ENCODE data around the gene SLC66A3.
A peak's percentile ranks its signal among the peaks of the same experiment; 100 is the strongest.

Gene SLC66A3

DNA sequence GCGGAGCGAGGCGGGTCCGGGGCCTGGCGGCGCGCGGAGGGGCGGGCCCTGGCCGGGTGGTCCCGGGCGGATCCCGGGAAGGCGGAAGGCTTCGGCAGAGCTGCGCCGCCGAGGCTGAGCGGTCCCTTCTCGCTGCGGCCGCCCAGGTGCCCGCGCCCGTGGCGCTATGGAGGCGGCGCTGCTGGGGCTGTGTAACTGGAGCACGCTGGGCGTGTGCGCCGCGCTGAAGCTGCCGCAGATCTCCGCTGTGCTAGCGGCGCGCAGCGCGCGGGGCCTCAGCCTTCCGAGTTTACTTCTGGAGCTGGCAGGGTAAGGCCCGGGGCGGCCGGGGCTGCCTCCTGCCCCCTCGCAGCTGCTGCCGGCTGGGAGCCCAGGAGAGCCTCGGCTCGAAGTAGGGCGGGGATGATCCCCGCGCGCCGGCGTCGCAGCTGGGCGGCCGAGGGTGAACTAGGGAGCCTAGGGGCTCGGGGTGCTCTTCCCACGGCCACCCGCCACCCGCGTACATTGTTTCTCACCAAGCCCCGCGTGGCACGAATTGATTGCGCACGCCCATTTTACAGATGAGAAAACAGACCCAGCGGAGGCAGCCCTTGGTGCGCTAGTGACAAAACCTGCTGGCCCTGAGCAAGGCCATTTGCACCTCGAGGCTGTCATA lies at the start of gene SLC66A3:
TSS of gene SLC66A3 (plus strand) at position 87 of the 655 bp plus-strand sequence. CDS start at position 167, 80 bp downstream.
- TF ChIP-seq, protein P1, sequence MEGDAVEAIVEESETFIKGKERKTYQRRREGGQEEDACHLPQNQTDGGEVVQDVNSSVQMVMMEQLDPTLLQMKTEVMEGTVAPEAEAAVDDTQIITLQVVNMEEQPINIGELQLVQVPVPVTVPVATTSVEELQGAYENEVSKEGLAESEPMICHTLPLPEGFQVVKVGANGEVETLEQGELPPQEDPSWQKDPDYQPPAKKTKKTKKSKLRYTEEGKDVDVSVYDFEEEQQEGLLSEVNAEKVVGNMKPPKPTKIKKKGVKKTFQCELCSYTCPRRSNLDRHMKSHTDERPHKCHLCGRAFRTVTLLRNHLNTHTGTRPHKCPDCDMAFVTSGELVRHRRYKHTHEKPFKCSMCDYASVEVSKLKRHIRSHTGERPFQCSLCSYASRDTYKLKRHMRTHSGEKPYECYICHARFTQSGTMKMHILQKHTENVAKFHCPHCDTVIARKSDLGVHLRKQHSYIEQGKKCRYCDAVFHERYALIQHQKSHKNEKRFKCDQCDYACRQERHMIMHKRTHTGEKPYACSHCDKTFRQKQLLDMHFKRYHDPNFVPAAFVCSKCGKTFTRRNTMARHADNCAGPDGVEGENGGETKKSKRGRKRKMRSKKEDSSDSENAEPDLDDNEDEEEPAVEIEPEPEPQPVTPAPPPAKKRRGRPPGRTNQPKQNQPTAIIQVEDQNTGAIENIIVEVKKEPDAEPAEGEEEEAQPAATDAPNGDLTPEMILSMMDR (conservative IDR thresholded peaks at IDR 0.05; ENCODE audit: low read depth, low read length): no peak
- H3K4me3 ChIP-seq (ENCODE audit: low read depth, low read length): peak within 1 kb of the TSS; percentile 70
- DNase-seq (ENCODE audit: low read depth): peak; percentile 91

DNA sequence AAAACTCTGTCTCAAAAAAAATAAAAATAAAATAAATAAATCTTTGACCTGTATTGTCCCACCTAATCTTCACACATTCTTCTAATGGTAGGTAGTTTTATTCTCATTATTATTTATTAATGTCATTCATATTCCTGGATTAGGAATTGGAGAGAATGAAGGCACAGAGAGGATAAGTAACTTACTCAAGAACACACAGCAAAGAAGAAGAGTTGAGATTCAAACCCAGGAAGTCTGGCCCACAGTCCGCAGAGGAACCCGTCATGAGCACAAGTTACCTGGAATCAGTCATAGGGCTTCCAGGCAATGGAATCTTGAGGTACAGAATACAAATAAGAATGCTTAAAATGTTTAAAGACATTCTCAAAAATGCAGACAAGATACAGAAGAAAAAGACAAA lies 46.3 kb upstream of the SLC66A3 start:
- DNase-seq (ENCODE audit: low read depth): no peak
- no peak overlapping the region for H3K4me3 ChIP-seq (ENCODE audit: low read depth, low read length)
- TF ChIP-seq, protein P1 (conservative IDR thresholded peaks at IDR 0.05; ENCODE audit: low read depth, low read length): no peak

DNA sequence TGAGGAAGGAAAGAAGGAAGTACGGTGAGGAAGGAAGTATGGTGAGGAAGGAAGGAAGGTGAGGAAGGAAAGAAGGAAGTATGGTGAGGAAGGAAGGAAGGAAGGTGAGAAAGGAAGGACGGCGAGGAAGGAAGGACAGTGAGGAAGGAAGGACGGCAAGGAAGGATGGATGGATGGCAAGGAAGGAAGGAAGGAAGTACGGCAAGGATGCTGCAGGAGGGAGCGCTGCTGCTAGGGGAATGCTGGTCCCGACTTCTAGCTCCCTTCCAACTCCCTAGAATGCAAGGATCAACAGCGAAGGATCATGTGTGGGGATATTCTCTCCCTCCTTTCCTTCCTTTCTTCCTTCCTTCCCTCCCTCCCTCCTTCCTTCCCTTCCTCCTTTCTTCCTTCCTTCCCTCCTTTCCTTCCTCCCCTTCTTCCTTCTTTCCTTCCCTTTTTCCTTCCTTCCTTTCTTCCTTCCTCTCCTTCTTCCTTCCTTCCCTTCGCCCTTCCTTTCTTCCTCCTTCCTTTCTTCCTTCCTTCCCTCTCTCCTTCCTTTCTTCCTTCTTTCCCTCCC lies 42.3 kb upstream of the SLC66A3 start:
- no peak overlapping the region for H3K4me3 ChIP-seq (ENCODE audit: low read depth, low read length)
- TF ChIP-seq, protein P1 (conservative IDR thresholded peaks at IDR 0.05; ENCODE audit: low read depth, low read length): no peak

GRCh38 chr2:11117776-11118175 lies 37.5 kb upstream of the SLC66A3 start:
- H3K4me3 ChIP-seq (ENCODE audit: low read depth, low read length): no peak overlapping the region
- TF ChIP-seq, protein P1 (conservative IDR thresholded peaks at IDR 0.05; ENCODE audit: low read depth, low read length): no peak
- no peak for DNase-seq (ENCODE audit: low read depth)

More for the DNA sequence above, 42.3 kb upstream of the SLC66A3 start:
- no peak for DNase-seq (ENCODE audit: low read depth)

DNA sequence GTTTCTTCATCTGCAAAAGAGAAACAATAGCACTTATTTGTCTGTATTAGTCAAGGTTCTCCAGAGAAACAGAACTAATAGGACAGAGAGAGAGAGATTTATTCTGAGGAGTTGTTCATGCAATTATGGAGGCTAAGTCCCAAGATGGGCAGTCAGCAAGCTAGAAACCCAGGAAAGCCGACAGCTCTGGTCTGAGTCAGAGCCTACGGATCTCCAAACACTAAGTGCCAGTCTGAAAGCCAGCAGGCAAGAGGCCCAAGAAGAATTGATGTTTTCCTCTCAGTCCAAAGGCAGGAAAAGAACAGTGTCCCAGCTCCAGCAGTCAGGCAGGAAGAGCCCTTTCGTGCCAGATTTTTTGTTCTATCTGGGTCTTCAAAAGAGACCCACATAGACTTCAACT lies 36.5 kb upstream of the SLC66A3 start:
- no peak overlapping the region for H3K4me3 ChIP-seq (ENCODE audit: low read depth, low read length)
- TF ChIP-seq, protein P1 (conservative IDR thresholded peaks at IDR 0.05; ENCODE audit: low read depth, low read length): no peak
- DNase-seq (ENCODE audit: low read depth): no peak

DNA sequence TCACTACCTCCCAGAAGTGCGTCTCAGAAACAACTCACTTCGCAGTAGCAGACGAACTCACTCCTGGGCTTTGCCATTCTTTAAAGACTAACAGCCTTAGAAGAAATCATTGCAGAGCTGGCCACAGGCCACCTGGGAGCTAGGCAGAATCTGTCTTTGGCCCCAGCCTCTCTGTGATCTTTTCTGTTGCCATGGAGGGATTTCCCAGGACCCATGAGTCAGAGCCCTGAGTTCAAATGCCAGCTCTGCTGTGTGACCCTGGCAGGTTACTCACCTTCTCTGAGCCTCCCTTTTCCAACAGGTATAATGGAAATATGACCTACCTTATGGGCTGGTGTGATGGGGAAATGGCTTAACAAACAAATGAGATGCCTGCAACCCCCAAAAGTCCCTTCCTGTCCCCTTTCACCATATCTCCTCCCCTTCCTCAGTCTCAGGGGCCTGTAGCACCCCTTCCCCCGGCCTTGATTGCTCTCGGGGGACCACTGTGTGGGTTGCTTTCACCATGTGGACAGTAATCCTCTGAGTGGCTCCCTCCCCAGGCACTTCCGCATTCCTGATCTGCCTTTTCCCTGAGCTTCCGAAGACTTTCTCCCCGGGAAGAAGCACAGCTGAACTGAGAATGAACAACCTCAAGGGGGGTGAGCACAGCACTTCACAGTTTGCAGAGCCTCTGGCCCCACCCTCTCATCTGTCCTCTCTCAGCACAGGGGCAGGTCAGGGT lies 34.0 kb upstream of the SLC66A3 start:
- DNase-seq (ENCODE audit: low read depth): peak; percentile 38
- TF ChIP-seq, protein P1 (conservative IDR thresholded peaks at IDR 0.05; ENCODE audit: low read depth, low read length): no peak
- no peak overlapping the region for H3K4me3 ChIP-seq (ENCODE audit: low read depth, low read length)
